Heart left ventricle (tissue), 16 donors: ENCODE results near the gene CILP2. TPM values are rescaled to one million over a fixed set of nuclear protein-coding genes. Genes with fewer than 3 reads are reported as not detected.

Experiments used
- ATAC-seq, 4 donors: fragments of 200-7000 bp; cut with Tn5 transposase; one replicate each; pipeline ENCODE4 v1.9.1; 2020 to 2022; ENCODE audit warnings: moderate library complexity in 4 of 4, mild to moderate bottlenecking in 3 of 4, moderate number of reproducible peaks in 1 of 4
- DNase-seq, 5 donors: peaks; one replicate each; pipeline ENCODE4 v3.0.0-alpha.2; 2020
- H3K27ac ChIP-seq, 12 donors: fragments of 200-600 bp; sonication (generic) in 4 of 12; one replicate each; pipeline versions ENCODE4 v1.5.0 to v1.8.0; 2016 to 2022; ENCODE audit warnings: mild to moderate bottlenecking in 2 of 12
- H3K27me3 ChIP-seq, 9 donors: fragments of 200-600 bp; sonication (generic) in 2 of 9; one replicate each; pipeline versions ENCODE4 v1.5.1 to v1.8.0; 2016 to 2022; ENCODE audit warnings: mild to moderate bottlenecking in 3 of 9
- H3K36me3 ChIP-seq, 9 donors: fragments of 200-600 bp; sonication (generic) in 2 of 9; one replicate each; pipeline versions ENCODE4 v1.5.0 to v1.8.0; 2018 to 2022; ENCODE audit warnings: mild to moderate bottlenecking in 2 of 9
- H3K4me1 ChIP-seq, 12 donors: fragments of 200-600 bp; sonication (generic) in 4 of 12; one replicate each; pipeline versions ENCODE4 v1.5.0 to v1.8.0; 2016 to 2022; ENCODE audit warnings: mild to moderate bottlenecking in 3 of 12
- H3K4me3 ChIP-seq, 12 donors: fragments of 200-600 bp; sonication (generic) in 4 of 12; one replicate each; pipeline versions ENCODE4 v1.5.0 to v1.8.0; 2017 to 2022; ENCODE audit warnings: mild to moderate bottlenecking in 9 of 12, moderate library complexity in 4 of 12
- H3K9me3 ChIP-seq, 12 donors: fragments of 200-600 bp; sonication (generic) in 4 of 12; one replicate each; pipeline versions ENCODE4 v1.5.0 to v1.8.0; 2016 to 2022; ENCODE audit warnings: mild to moderate bottlenecking in 1 of 12
- POLR2A ChIP-seq, 2 donors: fragments of 450-650 bp; IDR thresholded peaks; one replicate each; pipeline ENCODE4 v1.6.1; 2017; ENCODE audit warnings: antibody characterized with exemption in 2 of 2, mild to moderate bottlenecking in 2 of 2, moderate library complexity in 2 of 2
- WGBS, 4 donors: extraction: QIAGEN DNeasy Blood & Tissue Kit in 2 of 4; methylation state at CpG; one replicate each; pipeline versions ENCODE4 v1.1.5 to v1.1.7; 2013 to 2018; 5-methylcytosine and 5-hydroxymethylcytosine counted together
- intact Hi-C, 10 donors: fragments of 100-400 bp; cut with DNase I; formaldehyde crosslinking; loops; one replicate each; pipeline versions ENCODE4 v1.11.1 to v1.14.2; 2022
- polyA plus RNA-seq, 2 donors: library from polyadenylated mRNA; stranded (reverse); fragments of 200-250 nt; gene quantifications; one replicate each; pipeline ENCODE4 v1.2.3, GENCODE V29; 2013
- total RNA-seq, 9 donors: library from RNA; depleted of rRNA in 2 of 9; stranded (reverse); fragments of >200 nt in 2 of 9; fragmentation: NEBNext Ultra II Directional in 3 of 9; extraction: Animal tissue kit (Norgen Biotek cat#: 25700) in 3 of 9; gene quantifications; one replicate each; pipeline versions ENCODE4 v1.1.0 to v1.2.4, GENCODE V29; 2016 to 2023
- TF ChIP-seq, protein P1 (sequence below), 12 donors: fragments of 200-600 bp; sonication (generic) in 4 of 12; IDR thresholded peaks; one replicate each; pipeline versions ENCODE4 v1.5.0 to v1.8.0; 2018 to 2022; ENCODE audit warnings: antibody characterized with exemption in 12 of 12, mild to moderate bottlenecking in 5 of 12
- donor health status: ischemic (EF 13 %, LVEDD 7.1; RV severe dilation, severe dysfunction).
- donor health status: healthy with polysubstance abuse.
- donor health status: DM: no; HTN: yes; CAD: no.
- donor health status: DM: no; HTN: no; CAD: no.
- donor health status: ischemic (EF 25% LVEDD 6.9; RV normal size, moderate dysfunction).
- donor health status: ischemic (EF 25% LVEDD 5.7; RV mildly dilated, moderate dysfunction).
- donor health status: healthy.
- donor health status: DM: yes; HTN: yes; CAD: no.
- donor health status: ischemic (EF 35%, LVEDD 5.7; RV mildly dilated, moderate dysfunction).
- donor health status: nonischemic (EF 11% LVEDD 7.7; RV severe dilation, severe dysfunction).
- donor health status: DM: yes; HTN: yes; CAD: no.
- donor health status: PGD.
- donor health status: ischemic (EF 29% LVEDD 5.4; RV normal size, mild dysfunction).
- donor health status: nonischemic (EF 23%, LVEDD 6.1; RV moderate dilation, normal function).

Gene CILP2
- total and polyA plus RNA-seq, 11 donors, result 0.07 to 0.61 (median 0.22) TPM; not detected in 2

- no peaks in the 10 kb centered on the region for H3K27me3 ChIP-seq
- intact Hi-C loops, result no loop called here
- ATAC-seq (no peak), DNase-seq (no peak)
- no peak overlapping the region for H3K27ac ChIP-seq
- no peak overlapping the region for H3K4me3 ChIP-seq
- H3K4me1 ChIP-seq, result no peaks in the 10 kb centered on the region
- WGBS, 4 donors, result 70 to 83% (median 76%) methylated on average over 7 to 13 of the region's 13 CpGs
- no peaks in the 10 kb centered on the region for H3K36me3 ChIP-seq
- no peaks in the 10 kb centered on the region for H3K9me3 ChIP-seq
- TF ChIP-seq, protein P1, sequence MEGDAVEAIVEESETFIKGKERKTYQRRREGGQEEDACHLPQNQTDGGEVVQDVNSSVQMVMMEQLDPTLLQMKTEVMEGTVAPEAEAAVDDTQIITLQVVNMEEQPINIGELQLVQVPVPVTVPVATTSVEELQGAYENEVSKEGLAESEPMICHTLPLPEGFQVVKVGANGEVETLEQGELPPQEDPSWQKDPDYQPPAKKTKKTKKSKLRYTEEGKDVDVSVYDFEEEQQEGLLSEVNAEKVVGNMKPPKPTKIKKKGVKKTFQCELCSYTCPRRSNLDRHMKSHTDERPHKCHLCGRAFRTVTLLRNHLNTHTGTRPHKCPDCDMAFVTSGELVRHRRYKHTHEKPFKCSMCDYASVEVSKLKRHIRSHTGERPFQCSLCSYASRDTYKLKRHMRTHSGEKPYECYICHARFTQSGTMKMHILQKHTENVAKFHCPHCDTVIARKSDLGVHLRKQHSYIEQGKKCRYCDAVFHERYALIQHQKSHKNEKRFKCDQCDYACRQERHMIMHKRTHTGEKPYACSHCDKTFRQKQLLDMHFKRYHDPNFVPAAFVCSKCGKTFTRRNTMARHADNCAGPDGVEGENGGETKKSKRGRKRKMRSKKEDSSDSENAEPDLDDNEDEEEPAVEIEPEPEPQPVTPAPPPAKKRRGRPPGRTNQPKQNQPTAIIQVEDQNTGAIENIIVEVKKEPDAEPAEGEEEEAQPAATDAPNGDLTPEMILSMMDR (IDR thresholded peaks at IDR 0.05), result no peak
- TF ChIP-seq POLR2A (IDR thresholded peaks at IDR 0.05), result no peak
Observed at GRCh38 chr19:19581391-19581790, 43.3 kb downstream of the CILP2 start.

- Histone ChIP-seq H3K4me3 (no peak overlapping the region), H3K36me3 (no peaks in the 10 kb centered on the region), H3K4me1 (no peaks in the 10 kb centered on the region), H3K27ac (no peak overlapping the region), H3K9me3 (no peaks in the 10 kb centered on the region), H3K27me3 (no peaks in the 10 kb centered on the region)
- TF ChIP-seq, protein P1 (IDR thresholded peaks at IDR 0.05), result no peak
- TF ChIP-seq POLR2A (IDR thresholded peaks at IDR 0.05), result no peak
- ATAC-seq (no peak), DNase-seq (no peak)
- WGBS, 4 donors, result 86 to 92% (median 86%) methylated on average over 6 of the region's 6 CpGs
- intact Hi-C loops, result no loop called here
Observed at GRCh38 chr19:19582471-19582870, 44.4 kb downstream of the CILP2 start.

DNA sequence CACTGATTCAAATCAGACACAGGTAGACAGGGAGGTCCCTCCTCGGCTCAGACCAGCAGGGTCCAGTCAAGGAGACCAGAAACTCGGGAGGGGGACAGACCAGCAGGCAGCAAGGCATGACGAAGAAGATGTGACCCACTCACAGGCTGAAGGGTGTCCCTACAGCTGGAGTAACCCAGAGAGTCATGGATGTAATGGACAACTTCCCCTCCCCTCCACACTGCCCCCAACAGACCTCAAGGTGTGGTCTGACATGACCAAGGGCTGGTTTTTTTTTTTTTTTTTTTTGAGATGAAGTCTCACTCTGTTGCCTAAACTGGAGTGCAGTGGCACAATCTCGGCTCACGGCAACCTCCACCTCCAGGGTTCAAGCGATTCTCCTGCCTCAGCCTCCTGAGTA lies 46.3 kb downstream of the CILP2 start:
- 85 to 89% (median 88%) methylated on average over 6 of the region's 6 CpGs for WGBS, 4 donors
- intact Hi-C loops, result no loop called here
- no peak for DNase-seq
- no peaks in the 10 kb centered on the region for H3K27me3 ChIP-seq
- H3K4me1 ChIP-seq, result no peaks in the 10 kb centered on the region
- no peaks in the 10 kb centered on the region for H3K9me3 ChIP-seq
- TF ChIP-seq POLR2A (IDR thresholded peaks at IDR 0.05), result no peak
- ATAC-seq, result no peak
- H3K4me3 ChIP-seq, result no peak overlapping the region
- no peak overlapping the region for H3K27ac ChIP-seq
- H3K36me3 ChIP-seq, result no peaks in the 10 kb centered on the region

- intact Hi-C loops, result no loop called here
- no peaks in the 10 kb centered on the region for H3K36me3 ChIP-seq
- WGBS, 4 donors, result 83 to 92% (median 90%) methylated on average over 5 of the region's 5 CpGs
- DNase-seq (no peak), ATAC-seq (no peak)
- no peaks in the 10 kb centered on the region for H3K9me3 ChIP-seq
- no peaks in the 10 kb centered on the region for H3K27me3 ChIP-seq
- peaks cover 0 to 18% (median 0%) of the 10 kb centered on the region in 12 donors for H3K4me1 ChIP-seq
- H3K27ac ChIP-seq, result no peak overlapping the region
- no peak overlapping the region for H3K4me3 ChIP-seq
- TF ChIP-seq, protein P1 (IDR thresholded peaks at IDR 0.05), result no peak
- TF ChIP-seq POLR2A (IDR thresholded peaks at IDR 0.05), result no peak
Observed at GRCh38 chr19:19587771-19588170, 49.7 kb downstream of the CILP2 start.

DNA sequence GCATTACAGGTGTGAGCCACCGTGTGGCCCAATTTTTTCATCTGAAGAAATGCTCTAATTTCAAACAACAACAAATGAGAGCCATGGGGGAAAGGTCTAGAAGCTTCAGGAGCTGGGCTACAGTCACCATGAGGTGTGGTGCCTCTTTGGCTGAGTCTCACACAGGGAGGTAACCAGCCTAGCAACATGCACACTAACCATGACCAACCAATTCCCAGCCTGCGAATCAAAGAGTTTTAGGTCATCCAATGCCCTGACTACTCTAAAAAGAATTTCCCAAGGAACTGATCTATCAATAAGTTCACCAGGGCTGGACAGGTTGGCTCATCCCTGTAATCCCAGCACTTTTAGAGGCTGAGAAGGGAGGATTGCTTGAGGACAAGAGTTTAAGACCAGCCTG lies 50.5 kb downstream of the CILP2 start:
- ATAC-seq (no peak), DNase-seq (no peak)
- intact Hi-C loops, result no loop called here
- no peaks in the 10 kb centered on the region for H3K9me3 ChIP-seq
- no peaks in the 10 kb centered on the region for H3K36me3 ChIP-seq
- H3K4me1 ChIP-seq, result peaks cover 0 to 18% (median 0%) of the 10 kb centered on the region in 12 donors
- H3K27ac ChIP-seq, result no peak overlapping the region
- H3K27me3 ChIP-seq, result no peaks in the 10 kb centered on the region
- no peak for TF ChIP-seq POLR2A (IDR thresholded peaks at IDR 0.05)
- TF ChIP-seq, protein P1 (IDR thresholded peaks at IDR 0.05), result no peak
- no peak overlapping the region for H3K4me3 ChIP-seq
- 79 to 94% (median 88%) methylated on average over 2 of the region's 2 CpGs for WGBS, 4 donors
